ENCODE results near the gene LMAN2. TPM values are rescaled to one million over a fixed set of nuclear protein-coding genes. Genes with fewer than 3 reads are reported as not detected.

LMAN2 gene, protein sequence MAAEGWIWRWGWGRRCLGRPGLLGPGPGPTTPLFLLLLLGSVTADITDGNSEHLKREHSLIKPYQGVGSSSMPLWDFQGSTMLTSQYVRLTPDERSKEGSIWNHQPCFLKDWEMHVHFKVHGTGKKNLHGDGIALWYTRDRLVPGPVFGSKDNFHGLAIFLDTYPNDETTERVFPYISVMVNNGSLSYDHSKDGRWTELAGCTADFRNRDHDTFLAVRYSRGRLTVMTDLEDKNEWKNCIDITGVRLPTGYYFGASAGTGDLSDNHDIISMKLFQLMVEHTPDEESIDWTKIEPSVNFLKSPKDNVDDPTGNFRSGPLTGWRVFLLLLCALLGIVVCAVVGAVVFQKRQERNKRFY
- total RNA-seq, result 129 TPM

DNA sequence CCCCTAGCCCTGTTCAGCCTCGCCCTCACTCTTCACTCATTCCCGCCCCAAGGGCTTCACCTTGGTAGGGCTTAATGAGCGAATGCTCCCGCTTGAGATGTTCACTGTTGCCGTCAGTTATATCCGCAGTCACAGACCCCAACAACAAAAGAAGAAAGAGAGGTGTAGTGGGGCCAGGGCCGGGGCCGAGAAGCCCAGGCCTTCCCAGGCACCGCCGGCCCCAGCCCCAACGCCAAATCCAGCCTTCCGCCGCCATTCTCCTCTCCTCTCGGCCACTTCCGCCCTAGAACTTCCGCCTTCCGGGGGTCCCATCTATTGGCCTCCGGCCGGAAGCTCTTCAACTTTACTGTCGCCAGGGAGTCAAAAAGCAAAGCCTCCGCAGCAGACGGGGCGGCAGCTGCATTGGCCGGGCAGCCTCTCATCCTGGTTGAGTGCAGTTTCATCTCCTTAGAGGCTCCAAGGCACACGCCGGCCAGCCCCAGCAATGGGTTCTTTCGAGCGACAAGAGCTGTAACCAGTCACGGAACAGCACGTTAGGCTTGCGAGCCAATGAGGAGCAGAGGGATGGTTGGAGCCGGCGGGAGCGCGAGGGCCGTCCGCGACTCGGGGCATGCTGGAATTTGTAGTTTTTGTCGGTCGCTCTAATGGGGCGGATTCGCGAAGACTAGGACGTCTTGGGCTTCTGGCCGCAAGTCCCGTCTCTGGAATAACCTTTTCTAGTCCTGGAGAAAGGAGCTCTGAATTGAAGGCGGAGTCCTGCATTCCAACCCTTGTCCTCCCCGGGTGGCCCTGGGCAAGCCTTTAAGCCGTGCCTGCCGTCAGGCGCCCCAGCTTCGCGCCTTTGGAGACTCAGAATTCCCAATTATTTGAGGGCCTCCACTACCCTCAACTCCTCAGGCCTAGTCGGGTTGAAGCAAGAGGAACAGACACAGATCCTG is at the start of gene LMAN2:
LMAN2 (minus strand) TSS at position 277 of the 938 bp plus-strand sequence; CDS start at position 256, 21 bp downstream.
- DNase-seq (ENCODE audit: low spot score), result peak; percentile 95

DNA sequence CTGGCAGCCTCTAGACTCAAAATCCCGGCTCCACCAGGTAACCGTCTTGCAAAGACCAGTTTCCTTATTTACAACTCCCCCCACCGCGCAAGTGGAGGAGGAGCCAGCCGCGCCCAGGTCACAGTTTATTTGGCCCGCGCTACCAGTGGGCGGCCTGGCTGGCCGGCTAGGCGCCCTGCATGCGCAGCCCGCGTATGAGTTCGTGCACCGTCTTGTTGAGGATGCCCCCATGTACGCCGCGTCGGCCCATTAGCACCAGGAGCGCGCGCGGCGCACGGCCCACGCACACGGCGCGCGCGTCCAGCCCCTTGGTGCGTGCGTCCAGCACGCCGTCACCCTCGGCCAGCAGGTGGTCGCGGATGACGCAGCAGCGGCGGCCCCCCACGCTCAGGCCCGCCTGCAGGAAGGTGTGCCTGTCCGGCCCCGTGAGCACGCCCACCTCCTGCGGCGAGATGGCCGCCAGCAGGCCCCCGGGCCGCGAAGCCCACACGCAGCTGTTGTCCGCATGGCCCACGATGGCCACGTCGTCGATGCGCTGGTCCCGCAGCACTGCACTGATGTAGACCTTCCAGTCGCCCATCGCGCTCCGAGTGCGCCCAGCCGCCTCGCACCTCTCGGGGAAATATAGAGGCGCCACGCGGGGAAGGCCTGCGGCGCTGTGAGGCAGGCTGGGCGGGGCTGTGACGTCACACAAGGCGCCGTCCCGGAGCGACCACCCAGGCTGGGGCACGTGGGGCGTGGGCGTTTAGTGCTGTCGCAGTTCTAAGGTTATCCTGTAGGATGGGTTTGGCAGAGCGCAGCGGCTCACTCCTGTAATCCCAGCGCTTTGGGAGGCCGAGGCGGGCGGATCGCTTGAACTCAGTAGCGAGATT is 48.8 kb upstream of the LMAN2 start, which contains the start of gene PFN3:
PFN3 (minus strand) TSS at position 665 of the 872 bp plus-strand sequence; CDS start at position 580, 85 bp downstream.
- DNase-seq (ENCODE audit: low spot score), result no peak

DNA sequence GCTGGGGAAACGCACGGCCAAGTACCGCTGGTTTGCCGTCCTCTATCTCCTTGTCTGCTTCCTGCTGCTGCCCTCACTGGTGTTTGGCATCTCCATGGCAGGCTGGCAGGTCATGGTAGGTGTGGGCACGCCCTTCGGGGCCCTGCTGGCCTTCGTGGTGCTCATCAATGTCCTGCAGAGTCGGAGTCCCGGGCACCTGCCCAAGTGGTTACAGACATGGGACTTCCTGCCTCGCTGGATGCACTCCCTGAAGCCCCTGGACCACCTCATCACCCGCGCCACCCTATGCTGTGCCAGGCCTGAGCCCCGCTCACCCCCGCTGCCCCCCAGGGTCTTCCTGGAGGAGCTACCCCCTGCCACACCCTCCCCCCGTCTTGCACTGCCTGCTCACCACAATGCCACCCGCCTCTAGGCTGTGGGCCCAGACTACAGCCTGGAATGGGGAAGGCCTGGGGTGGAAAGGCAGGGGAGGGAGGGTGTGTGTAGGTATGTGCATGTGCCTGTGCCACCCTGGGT is 46.5 kb upstream of the LMAN2 start:
- no peak for DNase-seq (ENCODE audit: low spot score)

DNA sequence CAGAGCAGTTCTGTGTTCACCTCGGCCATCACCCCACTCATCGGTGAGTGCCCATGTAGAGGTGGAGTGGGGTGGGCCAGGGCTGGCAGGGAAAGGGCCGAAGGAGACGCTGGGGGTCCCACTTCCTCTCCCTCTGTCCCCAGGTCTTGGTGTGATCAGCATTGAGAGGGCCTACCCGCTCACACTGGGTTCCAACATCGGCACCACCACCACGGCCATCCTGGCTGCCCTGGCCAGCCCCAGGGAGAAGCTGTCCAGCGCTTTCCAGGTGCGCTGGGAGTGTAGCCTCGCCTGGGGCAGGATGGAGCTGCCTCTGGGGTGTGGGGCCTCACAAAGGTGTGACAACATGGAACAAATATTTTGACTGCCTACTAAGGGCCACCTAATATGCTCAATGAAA is 45.3 kb upstream of the LMAN2 start:
- no peak for DNase-seq (ENCODE audit: low spot score)

DNA sequence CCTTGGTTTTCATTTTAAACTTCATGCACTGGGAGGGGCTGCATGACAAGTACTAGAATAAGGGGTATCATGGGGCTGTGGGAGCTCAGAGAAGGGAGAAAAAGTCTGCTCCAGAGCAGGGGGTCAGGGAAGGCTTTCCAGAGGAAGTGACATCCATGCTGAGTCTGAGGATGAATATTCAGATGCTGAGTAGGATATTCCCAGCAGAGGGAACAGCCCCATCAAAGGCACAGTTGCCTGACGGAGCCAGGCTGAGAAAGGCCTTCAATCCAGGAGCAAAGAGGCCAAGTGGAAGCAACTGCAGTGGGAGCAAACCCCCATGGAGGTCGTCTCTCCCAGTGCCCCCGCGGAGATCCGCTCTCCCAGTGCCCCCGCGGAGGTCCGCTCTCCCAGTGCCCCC is 44.6 kb upstream of the LMAN2 start:
- DNase-seq (ENCODE audit: low spot score), result no peak

DNA sequence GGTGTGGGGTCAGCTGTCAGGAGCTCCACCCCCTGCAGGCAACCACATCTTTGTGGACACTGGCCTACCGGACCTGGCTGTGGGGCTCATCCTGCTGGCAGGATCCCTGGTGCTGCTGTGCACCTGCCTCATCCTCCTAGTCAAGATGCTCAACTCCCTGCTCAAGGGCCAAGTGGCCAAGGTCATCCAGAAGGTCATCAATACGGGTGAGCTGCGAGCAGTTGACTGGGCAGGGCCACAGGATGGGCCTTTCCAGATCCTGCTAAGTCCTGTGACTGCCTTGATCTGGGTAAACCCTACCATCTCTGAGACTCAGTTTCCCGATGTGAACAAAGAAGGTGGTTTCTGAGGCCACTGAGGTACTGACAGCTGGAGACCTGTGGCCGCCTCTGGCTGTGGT is 42.5 kb upstream of the LMAN2 start:
- no peak for DNase-seq (ENCODE audit: low spot score)

DNA sequence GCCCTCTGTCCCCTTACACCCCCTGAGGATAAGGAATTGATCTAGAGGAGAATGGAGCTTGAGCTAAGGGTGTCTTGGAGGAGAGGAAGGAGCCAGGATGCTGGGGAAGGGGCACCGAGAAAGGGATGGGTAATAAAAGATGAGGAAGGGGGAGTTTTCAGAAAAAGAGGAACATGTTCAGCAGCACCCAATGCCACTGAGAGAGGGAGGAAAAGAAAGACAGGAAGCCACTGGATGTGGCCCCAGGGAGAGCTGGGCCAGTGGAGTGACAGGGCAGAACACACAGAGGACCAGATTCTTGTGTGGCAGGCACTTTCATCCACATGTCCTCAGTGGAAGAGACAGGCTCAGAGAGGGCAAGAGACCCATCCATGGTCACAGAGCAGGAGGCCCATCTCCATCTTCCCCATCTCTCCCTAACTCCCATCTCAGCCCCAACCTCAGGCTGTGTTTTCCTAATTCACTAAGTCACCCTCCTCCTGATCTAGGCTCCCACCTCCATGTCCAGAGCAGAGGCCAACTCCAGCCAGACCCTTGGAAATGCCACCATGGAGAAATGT is 41.8 kb upstream of the LMAN2 start:
- no peak for DNase-seq (ENCODE audit: low spot score)

DNA sequence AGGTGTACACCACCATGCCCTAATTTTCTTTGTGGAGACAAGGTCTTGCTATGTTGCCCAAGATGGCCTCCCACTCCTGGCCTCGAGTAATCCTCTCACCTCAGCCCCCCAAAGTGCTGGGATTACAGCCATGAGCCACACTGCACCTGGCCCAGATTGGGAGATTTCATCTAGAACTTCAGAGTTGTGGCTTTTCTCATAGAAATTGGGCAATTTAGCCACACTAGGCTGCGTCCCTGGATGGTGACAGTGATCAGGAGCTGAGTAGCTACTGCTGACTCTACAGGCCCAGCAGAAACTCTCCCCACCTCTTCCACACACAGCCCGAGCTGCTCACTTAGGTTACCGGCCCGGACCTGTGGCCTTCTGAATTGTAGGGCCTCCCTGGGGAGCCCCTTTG is 41.3 kb upstream of the LMAN2 start:
- DNase-seq (ENCODE audit: low spot score), result no peak

DNA sequence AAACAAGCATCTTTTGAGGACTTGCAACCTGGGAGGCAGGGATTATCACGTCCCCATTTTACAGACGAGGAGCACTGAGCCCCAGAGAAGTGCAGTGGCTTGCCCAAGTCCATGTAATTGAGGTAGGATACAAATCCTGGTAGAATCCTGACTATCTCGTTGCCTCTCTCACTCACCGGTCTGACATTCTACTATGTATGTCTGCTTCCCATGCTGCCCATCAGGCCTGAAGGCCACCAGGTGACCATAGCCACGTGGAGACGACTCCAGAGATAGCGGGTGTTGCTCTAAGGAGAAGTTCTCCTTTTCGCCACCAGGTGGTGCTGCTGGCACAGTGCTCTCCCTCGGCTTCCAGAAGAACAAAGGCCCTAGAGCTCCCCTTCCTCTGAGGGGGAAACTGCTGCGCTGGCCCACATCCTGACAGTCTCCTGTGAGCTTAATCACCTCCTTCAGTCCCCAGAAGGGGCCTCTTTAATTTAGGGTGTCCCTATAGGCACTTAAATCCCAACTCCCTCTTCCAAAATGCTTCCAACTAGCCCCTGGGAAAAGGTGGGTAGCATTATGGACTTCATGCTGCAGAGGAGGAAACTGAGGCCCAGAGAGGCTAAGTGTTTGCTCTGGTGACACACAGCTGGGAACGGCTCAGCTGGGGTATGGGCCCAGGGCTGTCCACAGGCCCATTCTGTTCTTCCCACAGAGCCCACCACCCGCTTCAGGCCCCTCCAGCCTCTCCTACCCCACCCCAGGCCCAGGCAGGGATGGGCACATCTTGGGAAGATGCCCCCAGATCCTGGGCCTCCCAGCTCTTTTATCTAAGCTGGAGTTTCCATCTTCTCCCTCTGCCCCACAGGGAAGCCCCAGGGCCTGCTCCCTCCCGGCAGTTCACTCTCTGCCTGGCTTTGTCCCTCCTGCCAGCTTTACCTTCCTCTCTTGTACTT is 39.2 kb upstream of the LMAN2 start:
- DNase-seq (ENCODE audit: low spot score), result peak; percentile 91

DNA sequence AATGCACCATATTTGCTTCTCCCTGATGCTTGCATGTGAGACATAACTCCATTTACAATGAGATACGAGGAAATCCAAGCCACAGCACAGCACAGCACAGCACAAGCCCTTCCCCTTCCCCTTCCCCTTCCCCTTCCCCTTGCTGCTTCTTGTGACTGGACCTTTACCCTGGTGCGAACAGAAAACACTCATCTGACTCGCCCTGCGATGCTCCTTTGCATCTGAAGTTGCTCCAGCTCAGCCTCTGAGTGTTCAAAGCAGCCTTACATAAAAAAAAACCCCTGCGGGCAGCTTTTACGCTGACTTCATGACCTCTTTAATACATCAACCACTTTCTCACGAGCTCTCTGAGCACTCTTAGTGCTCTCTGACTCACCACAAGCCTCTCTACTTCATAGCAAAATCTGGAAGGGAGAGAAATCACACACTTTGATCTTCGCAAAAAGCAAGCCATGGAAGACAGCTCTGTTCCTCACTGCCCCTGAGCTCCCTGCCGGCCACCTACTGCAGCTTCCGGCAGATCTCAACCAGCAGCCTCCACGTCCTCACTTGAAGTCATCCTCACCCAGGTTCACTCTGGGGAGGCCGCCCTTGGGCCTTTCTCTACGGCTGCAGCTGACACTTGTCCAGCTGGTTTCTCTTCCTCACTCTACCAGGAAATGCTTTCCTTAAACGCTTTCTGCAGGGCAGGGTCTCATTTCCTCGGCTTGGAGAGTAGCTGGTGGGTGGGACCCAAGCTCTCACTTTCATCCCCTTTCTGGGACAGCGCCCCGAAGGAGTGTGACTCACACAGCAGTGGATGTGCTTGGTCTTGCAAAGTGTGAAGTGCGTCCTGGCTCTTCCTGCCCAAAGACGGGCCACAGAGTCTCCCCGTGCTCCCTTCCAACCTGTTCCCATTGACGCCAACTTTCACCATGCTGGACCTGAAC is 38.0 kb upstream of the LMAN2 start:
- DNase-seq (ENCODE audit: low spot score), result peak; percentile 84

DNA sequence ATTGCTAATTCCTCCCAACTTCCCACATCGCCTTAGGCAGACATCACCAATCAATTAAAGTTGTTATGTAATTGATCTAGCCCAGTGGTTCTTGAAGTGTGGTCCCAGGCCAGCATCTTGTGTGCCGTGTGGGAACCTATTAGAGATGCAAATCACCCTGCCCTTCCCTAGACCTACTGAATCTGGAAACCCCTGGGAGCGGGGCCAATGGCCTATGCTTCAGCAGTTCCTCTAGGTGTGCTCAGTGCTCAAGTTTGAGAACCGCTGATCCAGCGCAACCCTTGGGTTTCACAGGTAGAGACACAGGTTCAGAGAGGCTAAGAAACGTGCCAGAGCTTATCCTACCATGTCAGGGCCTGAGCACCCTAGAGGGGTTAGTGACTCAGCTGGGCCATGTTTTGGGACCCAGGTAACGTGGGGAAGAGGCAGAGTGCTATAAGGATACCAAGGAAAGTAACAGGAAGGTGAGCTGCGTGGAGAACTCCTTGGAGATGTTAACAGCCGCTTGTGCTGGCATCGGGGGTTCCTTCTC is 37.1 kb upstream of the LMAN2 start:
- DNase-seq (ENCODE audit: low spot score), result no peak

DNA sequence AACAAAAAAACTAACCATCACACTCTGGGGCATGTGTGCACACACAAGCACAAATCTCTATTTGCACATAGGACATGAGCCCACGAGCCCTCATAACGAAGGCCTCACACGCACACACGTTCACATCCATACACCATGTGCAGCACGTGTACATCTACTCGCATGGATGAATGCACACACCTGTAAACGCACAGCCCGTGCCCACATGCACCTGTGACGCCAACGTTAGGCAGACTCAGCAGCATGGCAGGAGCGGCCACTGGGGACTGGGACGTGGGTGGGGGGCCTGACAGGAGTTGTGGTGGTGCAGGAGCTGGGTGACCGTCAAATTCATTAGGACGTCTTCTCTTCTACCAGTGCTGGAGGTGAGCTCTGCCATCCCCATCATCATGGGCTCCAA is 35.9 kb upstream of the LMAN2 start:
- no peak for DNase-seq (ENCODE audit: low spot score)

DNA sequence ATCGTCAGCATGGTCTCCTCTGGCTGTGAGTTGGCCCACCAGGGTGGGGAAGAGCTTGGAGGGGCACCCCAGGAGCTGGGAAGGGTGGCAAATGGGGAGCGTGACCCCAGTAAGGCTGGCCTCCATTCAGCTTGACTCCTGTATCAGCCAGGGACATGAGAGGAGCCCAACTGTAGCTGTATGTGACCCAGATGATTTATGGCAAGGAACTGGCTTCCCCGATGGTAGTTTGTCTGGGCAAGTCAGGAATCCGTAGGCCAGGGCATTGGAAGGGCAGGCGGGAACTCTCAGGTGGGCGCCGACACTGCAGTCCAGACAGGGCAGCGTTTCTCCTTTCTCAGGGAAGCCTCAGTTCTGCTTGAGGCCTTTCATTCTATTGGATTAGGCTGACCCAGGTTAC is 35.1 kb upstream of the LMAN2 start:
- DNase-seq (ENCODE audit: low spot score), result no peak

DNA sequence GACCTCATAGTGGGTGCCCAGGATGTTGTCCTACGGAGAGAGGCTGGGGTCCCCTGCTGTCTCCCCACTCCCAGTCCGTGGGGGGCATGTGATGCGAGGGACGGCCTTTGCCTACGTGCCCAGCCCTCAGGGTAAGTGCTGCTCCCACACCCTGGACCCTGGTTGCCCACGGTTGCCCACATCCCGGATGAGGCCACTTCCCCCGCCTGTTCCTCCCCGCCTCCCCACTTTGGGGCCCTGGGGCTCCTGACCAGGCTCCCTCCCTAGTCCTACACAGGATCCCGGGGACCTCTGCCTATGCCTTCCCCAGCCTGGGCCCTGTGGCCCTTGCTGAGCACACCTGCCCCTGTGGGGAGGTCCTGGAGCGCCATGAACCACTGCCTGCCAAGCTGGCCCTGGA is 34.3 kb upstream of the LMAN2 start:
- no peak for DNase-seq (ENCODE audit: low spot score)

DNA sequence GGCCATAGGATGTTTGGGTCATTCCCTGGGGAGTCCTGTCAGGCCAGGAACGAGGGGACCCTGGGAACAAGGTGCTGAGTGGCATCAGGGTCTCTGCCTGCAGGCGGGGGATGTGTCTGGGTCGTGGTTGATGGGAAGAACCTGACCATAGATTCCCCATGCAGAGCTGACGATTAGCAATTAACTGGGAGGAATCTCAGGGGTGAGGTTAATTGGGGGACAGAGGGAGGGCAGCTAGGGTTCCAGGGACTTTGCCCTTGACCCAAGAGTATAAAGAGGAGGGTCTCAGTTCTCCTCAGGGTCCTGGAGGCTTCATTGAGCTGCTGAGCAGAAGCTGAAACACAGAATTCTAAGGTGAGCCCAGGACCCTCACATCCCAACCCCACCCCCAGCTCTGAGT is 32.7 kb upstream of the LMAN2 start, which contains the start of gene SLC34A1:
SLC34A1 (plus strand) TSS at position 301 of the 400 bp plus-strand sequence. CDS start 1,308 bp downstream, outside the sequence.
- DNase-seq (ENCODE audit: low spot score), result no peak

DNA sequence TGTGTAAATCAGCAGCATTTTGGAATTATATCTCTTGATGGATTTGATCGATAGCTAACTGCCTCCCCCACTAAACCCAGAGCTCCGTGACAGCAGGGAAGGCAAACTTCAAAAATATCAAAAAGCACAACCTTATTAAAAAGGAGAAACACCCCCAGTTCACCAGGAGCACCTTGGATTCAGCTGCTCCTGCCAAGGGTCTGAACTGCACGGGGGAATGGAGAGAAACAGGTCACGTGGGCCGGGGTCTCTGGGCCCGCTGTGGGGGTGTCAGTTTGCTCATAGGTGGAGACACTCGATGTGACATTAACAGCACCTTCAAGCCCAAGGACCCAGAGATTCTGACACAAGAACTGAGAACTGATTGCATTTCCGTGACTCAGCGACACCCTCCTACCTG is 31.7 kb upstream of the LMAN2 start:
- DNase-seq (ENCODE audit: low spot score), result no peak

DNA sequence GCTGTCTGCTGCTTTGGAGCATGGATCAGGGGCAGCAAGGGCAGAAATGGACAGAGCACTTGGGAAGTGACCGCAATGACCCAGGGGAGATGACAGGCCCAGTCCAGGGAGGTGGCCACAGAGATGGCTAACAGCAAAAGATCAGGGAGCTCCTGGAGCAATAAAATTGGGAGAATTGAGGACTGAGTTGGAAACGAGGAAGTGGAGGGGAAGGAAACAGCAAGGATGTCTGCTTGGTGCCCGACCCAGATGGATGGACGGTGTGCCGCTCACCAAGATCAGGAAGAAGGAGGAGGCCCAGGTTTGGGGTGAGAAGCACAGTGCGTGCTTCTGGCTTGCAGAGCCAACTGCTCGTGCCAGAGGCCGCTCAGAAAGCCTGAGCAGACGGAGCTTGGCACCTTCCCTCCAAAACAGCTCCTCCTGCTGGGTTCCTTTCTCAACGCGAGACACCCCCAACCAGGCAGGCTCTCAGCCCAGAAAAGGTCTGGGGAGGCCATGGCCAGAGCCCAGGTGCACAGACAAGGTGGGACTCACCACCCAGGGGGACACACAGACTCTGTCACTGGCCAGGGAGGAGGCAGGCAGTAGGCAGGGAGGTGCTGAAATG is 31.1 kb upstream of the LMAN2 start:
- no peak for DNase-seq (ENCODE audit: low spot score)

DNA sequence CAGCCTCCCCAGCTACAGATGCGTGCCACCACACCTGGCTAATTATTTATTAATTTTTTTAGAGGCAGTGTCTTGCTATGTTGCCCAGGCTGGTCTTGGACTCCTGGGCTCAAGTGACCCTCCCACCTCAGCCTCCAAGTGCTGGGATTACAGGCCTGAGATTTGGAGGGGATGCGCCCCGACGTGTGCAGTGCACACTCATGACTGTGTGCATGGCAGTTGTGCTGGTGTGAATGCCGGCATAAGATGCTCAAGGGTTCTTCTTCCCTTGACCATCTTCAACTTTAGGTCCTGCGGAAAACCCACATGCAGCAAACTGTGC is 29.3 kb upstream of the LMAN2 start:
- DNase-seq (ENCODE audit: low spot score), result no peak
